Activated naive CD4-positive, alpha-beta T cell treated with anti-CD3 and anti-CD28 coated beads, Interleukin-2, amount 50 U/mL, for 72 hours (primary cell): ENCODE measurements around the gene WDR44. TPM values are rescaled to one million over a fixed set of nuclear protein-coding genes. Genes with fewer than 3 reads are reported as not detected.

Experiments used
- ATAC-seq, 2 donors: fragments of 150-1000 bp; cut with Tn5 transposase; 2 replicates each; pipeline ENCODE4 v1.10.0; 2021; ENCODE audit warnings: mild to moderate bottlenecking in 2 of 2, moderate library complexity in 2 of 2
- DNase-seq, 2 donors: peaks; one replicate each; pipeline ENCODE4 v3.0.0; 2021 to 2022; ENCODE audit warnings: low spot score in 2 of 2
- H3K27ac Mint-ChIP-seq, 2 donors: one replicate each; pipeline ENCODE4 v1.8.0; 2022; ENCODE audit warnings: mild to moderate bottlenecking in 2 of 2, mixed read lengths in 2 of 2
- H3K36me3 Mint-ChIP-seq, 2 donors: one replicate each; pipeline ENCODE4 v1.8.0; 2022; ENCODE audit warnings: mixed read lengths in 2 of 2
- H3K9me3 Mint-ChIP-seq, 2 donors: one replicate each; pipeline ENCODE4 v1.8.0; 2022; ENCODE audit warnings: mixed read lengths in 2 of 2
- total RNA-seq, 2 donors: library from RNA; stranded (reverse); gene quantifications; one replicate each; pipeline ENCODE4 v1.2.3, GENCODE V29; 2022

WDR44 gene
- total RNA-seq, 2 donors from 2014 or later: 8.0 TPM

- ATAC-seq: peak; percentile 81 to 83
- Mint-ChIP-seq H3K27ac (peak within 1 kb of the TSS; percentile 94 to 95), H3K36me3 (peaks cover 5 to 11% of the 10 kb centered on the region in 2 donors), H3K9me3 (no peaks in the 10 kb centered on the region)
- DNase-seq: peak; percentile 59 to 80
Observed at GRCh38 chrX:118495061-118495921, 149.4 kb downstream of the WDR44 start, which contains the start of gene DOCK11. Gene DOCK11 (plus strand): TSS chrX:118495815. CDS start chrX:118495972, 157 bp downstream.

GRCh38 chrX:118495958-118496762 is 150.3 kb downstream of the WDR44 start:
- ATAC-seq: peak; percentile 67 to 75
- peak; percentile 64 to 65 for DNase-seq
- Mint-ChIP-seq H3K27ac (peak overlapping the region; percentile 94 to 95), H3K9me3 (no peaks in the 10 kb centered on the region), H3K36me3 (peaks cover 5 to 11% of the 10 kb centered on the region in 2 donors)

- H3K9me3 Mint-ChIP-seq: no peaks in the 10 kb centered on the region
- ATAC-seq (no peak), DNase-seq (no peak)
- H3K27ac Mint-ChIP-seq: peak overlapping the region; percentile 94 to 95
- peaks cover 5 to 11% of the 10 kb centered on the region in 2 donors for H3K36me3 Mint-ChIP-seq
Observed at GRCh38 chrX:118496763-118497079, 150.8 kb downstream of the WDR44 start.

DNA sequence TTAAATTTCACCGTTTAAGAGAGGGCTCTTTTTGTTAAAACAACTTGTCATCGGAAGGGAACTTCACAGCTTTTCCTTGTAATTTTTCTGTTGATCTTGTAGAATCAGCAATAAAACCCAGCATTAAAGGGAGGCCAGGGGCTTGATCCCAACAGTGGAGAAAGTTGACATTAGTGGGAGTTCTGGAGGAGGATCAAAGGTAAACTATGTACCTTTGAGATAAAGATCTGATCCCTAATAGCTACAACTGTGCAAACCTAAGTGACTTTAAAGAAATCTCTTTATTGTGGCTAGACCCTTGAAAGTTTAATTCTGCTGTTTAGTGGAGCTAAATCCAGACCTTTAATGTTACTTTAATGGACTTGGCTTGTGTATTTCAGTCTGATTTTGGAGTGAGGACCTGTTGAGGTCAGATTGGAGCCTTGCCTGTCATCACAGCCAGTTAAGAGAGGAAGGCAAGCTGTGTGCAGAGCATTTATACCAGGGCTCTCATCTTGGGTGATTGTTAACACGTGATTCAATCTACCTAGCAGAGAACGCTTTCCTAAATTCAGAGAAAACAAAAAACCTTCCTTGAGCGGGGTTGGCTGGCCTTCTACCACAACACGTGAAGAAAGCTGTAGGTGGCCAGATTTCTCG is 151.4 kb downstream of the WDR44 start:
- Mint-ChIP-seq H3K36me3 (peaks cover 5 to 11% of the 10 kb centered on the region in 2 donors), H3K27ac (peak overlapping the region; percentile 94 to 95)

GRCh38 chrX:118498351-118498750 is 152.4 kb downstream of the WDR44 start:
- no peak for DNase-seq
- H3K27ac Mint-ChIP-seq: peak overlapping the region in 1 of 2 donors; percentile 95

More for the DNA sequence above, 151.4 kb downstream of the WDR44 start:
- no peaks in the 10 kb centered on the region for H3K9me3 Mint-ChIP-seq
- DNase-seq: peak in 1 of 2 donors; percentile 14
- peak; percentile 15 to 27 for ATAC-seq

DNA sequence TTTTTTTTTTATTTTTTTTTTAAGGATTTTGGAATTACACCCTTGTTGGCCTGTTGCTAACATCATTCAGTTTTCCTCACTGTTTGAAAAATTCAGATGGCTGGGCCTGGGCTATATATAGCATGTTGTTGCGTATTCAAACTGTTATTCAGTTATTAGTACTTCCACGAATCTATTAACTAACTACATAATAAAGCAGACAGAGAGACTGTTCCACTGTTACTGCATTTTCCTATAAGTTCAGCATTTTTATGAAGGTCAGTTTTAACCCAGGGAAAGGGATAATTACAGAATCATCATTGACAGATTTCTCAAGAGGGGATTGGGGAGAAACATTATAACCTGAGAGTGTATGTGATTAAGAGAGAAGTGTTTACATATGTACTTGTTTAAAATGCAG is 152.8 kb downstream of the WDR44 start:
- DNase-seq (no peak), ATAC-seq (no peak)
- H3K36me3 Mint-ChIP-seq: peaks cover 10 to 11% of the 10 kb centered on the region in 2 donors
- peak overlapping the region; percentile 42 to 72 for H3K27ac Mint-ChIP-seq
- H3K9me3 Mint-ChIP-seq: peaks cover 0 to 4% of the 10 kb centered on the region in 2 donors

More at GRCh38 chrX:118498351-118498750, 152.4 kb downstream of the WDR44 start:
- Mint-ChIP-seq H3K36me3 (peaks cover 6 to 11% of the 10 kb centered on the region in 2 donors), H3K9me3 (peaks cover 0 to under 1% of the 10 kb centered on the region in 2 donors)
- no peak for ATAC-seq

GRCh38 chrX:118499295-118499694 is 153.4 kb downstream of the WDR44 start:
- no peak for DNase-seq
- peaks cover 0 to 4% of the 10 kb centered on the region in 2 donors for H3K9me3 Mint-ChIP-seq
- H3K27ac Mint-ChIP-seq: peak overlapping the region; percentile 42 to 72
- no peak for ATAC-seq
- H3K36me3 Mint-ChIP-seq: peaks cover 11 to 12% of the 10 kb centered on the region in 2 donors

Other genes with a start within 250 kb of the WDR44 start
- gene KLHL13, start 229.3 kb upstream of the WDR44 start, total RNA-seq: 1 to 10 TPM in 1 of 2 donors, under 1 TPM in 1; 0.48 to 1.4 TPM
- 10 to 100 TPM; 41.6 to 44.9 TPM for gene DOCK11, start 149.7 kb downstream of the WDR44 start, total RNA-seq